Dermis microvascular lymphatic vessel endothelial cell (primary cell): ENCODE results near the gene EXOC3L1. TPM values are rescaled to one million over a fixed set of nuclear protein-coding genes. Genes with fewer than 3 reads are reported as not detected.

ENCODE experiments used
- DNase-seq, 2 donors: peaks; one replicate each; pipeline versions ENCODE4 v3.0.0 to v3.0.0-alpha.2; 2010; ENCODE audit warnings: low read depth in 2 of 2
- total RNA-seq: library from RNA; depleted of rRNA; stranded (reverse); fragments of >200 nt; gene quantifications from 2 replicates; pipeline ENCODE4 v1.2.1, GENCODE V29; 2014

Gene EXOC3L1
- total RNA-seq, 1 donor from 2014 or later = 38.8 TPM

DNA sequence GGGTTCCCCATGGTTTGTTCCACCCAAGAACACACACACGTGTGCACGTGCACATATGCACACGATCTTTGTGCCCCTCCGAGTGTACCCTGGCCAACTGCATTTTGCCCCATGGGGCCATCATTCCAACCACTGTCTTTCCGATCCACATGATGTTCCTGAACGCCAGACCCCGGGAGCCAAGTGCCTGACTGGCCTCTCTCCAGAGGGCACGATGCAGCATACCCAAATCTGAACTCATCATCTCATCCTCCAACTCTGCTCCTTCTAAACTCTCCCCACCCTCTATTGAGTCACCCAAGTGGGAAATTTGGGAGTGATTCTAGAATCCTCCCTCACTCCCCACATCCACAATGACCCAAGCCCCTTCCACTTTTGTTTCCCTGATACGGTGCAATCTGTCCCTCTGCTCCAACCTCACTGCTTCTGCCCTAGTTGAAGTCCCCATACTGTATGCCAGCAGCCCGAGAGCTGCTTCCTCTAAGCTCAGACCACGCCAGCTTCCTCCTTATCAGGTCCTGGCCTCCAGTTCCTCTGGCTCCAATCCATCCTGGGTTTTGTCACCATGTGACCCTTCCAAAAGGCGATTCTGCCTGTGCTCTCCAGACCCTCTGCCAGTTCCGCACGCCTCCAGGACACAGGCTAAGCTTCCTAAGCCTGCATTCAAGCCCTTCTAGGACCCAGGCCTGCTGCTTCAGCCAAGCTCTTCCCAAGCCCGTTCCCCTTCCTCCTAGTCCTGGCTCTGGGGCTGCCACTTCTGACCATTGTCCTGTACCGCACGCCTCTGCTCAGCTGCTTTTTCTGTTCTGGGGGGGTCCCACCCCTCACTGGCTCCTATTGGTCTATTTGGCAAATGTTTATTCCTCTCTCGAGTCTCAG is 26.9 kb upstream of the EXOC3L1 start:
- peak; percentile 17 to 56 for DNase-seq

- DNase-seq = no peak
These were observed 25.8 kb upstream of the EXOC3L1 start for GRCh38 chr16:67215706-67216105.

GRCh38 chr16:67213197-67214019 is 23.5 kb upstream of the EXOC3L1 start:
- no peak for DNase-seq

DNA sequence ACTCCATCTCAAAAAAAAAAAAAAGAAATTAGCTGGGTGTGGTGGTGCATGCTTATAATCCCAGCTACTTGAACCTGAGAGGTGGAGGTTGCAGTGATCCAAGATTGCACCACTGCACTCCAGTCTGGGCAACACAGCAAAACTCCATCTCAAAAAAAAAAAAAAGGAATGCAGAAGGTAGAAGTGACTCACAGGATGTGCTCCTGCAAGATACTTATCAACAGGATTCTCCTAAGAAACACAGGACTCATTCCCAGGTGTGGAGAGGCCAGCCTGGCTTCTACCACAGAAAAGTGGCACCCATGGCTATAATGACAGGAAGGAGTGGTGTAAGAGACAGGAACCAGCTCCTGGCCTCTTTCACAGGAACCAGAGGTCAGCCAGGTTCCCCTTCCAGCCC is 22.8 kb upstream of the EXOC3L1 start:
- peak in 1 of 2 donors; percentile 49 for DNase-seq

GRCh38 chr16:67211674-67212073 is 21.7 kb upstream of the EXOC3L1 start:
- no peak for DNase-seq

GRCh38 chr16:67210069-67210937 is 20.4 kb upstream of the EXOC3L1 start:
- no peak for DNase-seq

GRCh38 chr16:67209565-67209964 is 19.6 kb upstream of the EXOC3L1 start:
- no peak for DNase-seq

DNA sequence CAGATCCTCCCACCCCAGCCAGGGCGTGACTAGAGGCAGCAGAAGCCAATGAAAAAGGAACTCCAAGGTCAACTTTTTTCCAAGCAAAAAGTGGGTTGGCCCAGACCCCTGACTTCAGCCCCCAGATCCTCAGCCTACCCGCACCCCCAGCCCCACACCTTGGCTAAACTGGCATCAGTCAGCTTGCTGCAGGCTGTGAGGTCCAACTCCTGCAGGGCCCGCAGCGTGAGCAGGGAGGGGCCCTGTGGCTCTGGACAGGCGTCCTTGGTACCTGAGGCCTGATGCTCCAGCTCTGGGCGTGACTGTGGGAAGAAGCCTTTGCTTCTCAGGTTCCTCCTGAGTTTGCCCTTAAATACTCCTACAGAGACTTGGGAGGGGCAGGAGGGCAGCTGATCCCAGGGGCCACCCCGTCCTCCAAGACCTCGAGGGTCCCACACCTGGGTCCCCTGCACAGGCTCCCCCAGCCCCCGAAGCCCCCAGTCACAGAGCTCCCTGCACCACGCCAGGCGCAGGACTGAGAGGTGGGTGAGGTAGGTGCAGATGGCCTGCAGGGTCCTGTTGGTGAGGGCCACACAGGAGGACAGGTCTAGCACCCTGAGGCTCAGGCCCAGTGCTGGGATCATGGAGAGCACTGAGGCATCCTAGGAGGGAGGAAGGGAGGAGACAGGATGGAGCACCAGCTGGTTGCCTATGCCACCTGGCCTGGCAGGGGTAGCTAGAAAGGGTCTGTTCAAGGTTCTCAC is 18.4 kb upstream of the EXOC3L1 start:
- DNase-seq = no peak

DNA sequence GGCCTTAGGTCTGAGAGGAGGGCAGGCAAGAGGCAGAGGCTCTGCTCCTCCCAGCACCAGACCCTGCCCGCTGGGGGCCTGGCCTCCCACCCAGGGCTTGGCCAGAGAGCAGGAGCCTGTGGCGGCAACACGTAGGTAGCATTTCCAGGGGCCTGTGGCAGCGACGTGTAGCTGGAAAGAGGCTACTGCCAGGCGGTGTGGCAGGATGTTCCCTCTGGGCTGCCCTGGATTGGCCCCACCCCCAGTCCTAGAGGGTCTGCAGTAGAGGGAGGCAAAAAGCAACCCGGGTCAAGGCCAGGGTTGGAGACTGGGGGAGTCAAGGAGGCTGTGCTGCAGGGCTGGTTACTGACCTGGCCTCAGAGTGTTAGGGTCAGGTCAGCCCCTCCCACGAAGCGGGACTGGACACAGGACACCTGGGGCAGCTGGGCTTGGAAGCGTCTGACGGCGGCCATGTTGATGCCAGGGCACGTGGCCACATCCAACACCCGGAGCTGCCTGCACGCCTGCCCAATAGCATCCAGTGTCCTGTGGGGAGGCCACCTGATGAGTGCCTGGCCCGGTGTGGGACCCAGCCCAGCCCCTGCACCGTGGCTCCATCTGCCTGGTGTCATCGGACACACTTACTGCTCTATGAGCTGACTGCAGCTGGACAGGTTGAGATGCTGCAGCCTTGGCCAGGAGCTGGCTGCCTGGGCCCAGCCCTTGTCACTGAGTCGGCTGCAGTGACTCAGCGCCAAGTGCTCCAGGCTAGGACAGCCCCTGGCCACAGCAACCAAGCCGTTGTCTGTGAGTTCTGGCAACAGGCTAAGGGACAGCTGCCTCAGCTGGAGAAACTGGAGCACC is 17.5 kb upstream of the EXOC3L1 start:
- no peak for DNase-seq

DNA sequence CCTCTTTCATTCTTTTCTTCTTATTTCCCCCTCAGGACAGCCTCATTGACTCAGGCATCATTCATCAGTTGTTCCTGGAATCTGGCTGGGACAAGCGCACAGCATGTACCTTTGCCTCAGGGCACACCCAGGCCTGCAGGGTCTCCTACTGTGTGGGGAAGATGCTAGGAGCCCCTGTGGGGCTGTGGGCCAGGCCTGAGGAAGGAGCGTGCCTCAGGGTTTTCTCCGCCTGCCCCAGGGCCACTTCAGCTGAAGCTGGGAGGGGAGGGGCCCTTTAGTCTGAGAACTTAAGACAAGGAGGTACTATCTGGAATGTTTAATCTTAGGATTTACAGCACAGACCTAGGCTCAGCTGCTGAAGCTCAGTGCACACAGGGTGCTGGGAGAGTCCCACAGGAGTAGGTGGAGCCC is 16.9 kb upstream of the EXOC3L1 start:
- no peak for DNase-seq

DNA sequence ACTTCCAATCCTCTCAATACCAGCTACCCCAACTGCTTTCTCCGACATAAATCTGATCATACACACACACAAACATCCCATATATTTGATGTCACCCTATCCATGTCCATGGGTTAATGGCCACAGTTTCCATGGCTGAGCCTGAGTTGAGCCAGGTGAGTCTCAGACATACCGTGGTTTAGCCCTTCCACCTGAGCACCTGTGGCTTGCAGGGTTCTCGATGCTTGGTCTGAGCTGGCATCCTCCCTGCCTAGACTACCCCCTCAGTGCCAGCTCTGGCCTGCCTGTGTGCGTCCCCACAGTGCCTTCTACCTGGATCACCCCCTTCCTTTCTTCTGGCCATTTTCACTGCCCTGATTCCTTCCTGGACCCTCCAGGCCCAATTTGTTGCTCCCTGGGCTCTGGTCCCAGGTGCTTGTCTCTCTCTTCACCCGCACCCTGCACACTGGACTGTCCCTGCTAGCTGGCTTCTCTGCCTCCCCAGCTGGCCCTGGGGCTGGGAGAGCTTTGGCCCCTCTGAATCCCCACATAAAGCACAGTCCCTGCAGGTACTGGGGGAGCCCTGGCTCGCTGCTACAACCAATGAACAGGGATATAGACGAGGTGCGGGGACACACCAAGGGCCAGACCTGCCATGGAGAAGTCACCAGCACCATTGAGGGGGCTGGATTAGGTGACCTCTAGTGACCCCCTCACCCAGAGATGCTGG is 16.3 kb upstream of the EXOC3L1 start:
- DNase-seq = no peak

DNA sequence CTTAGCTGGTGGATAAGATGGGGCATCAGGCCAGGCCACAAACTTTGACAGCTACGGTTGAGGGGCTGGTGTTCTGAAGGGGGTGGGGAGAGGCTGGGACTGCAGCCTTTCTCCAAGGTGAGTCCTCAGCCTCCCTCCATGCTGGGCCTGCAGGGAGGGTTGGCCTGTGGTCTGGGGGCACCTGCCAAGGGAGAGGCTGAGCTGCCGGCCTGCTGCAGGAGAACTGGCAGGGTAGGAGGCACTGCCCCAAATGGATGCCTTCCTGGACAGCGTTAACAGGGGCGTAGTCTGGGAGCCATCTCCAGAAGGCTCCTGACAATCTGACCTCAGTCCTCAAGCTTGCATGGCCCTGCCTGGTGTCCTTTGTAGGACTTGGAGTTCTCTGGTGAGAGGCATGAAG is 14.1 kb upstream of the EXOC3L1 start:
- DNase-seq = no peak

DNA sequence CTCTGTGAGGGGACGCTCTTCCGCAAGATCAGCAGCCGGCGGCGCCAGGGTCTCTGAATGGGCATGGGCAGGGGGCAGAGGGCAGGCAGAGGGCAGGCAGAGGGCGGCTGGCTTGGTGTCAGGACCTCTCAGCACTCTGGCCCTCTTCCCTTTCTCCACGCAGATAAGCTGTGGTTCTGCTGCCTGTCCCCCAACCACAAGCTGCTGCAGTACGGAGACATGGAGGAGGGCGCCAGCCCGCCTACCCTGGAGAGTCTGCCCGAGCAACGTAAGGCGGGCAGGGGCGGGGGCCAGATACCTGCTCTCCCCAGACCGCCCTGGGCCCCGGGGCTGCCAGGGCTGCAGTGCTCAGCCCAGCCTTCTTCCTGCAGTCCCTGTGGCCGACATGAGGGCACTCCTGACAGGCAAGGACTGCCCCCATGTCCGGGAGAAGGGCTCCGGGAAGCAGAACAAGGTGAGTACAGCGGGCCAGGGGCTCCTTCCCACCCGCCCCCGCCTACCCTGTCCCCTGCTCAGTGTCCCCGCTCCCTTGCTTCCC is 13.1 kb upstream of the EXOC3L1 start:
- no peak for DNase-seq

DNA sequence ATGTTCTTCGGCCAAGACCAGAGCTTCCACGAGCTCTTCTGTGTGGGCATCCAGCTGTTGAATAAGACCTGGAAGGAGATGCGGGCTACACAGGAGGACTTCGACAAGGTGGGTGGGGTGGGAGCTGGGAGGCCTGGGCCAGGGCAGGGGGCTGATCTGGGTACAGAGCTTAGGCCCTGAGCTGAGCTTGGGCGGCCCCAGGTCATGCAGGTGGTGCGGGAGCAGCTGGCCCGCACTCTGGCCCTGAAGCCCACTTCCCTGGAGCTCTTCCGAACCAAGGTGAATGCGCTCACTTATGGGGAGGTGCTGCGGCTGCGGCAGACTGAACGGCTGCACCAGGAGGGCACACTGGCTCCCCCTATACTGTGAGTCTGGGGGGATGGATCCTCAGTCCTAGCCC is 12.5 kb upstream of the EXOC3L1 start:
- no peak for DNase-seq

- no peak for DNase-seq
These were observed 11.7 kb upstream of the EXOC3L1 start for GRCh38 chr16:67201411-67202345.

DNA sequence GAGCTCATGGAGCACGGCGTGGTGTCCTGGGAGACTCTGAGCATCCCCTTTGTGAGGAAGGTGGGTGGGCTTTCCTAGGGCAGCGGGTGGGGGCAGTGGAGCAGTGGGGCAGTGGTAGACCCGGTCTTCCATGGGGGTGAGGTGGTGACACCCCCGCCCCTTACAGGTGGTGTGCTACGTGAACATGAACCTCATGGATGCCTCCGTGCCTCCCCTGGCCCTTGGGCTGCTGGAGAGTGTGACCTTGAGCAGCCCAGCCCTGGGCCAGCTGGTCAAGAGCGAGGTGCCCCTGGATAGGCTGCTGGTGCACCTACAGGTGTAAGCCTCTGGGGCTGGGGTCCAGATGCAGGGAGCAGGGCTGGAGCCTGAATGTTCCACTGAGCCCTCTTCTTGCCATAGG is 10.6 kb upstream of the EXOC3L1 start:
- DNase-seq = no peak

DNA sequence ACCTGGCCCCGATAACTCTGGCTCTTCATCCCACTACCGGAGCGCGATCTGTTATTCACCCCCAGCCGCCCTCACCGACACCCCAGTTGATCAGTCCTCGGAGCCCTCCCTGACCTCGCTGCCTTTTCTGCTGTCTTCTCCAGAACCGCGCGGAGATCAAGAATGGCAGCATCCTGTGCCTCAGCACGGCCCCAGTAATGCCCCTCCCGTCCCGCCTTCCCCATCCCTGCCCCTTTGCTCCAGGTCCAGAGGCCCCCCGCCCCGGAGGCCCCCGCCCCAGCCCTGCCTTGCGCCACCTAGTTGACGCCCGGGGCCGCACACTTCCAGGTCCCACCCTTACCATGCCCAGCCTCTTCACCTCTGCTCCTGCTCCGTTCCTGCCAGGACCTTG is 9.9 kb upstream of the EXOC3L1 start:
- DNase-seq = no peak
